Karpas-422 (cell line): ENCODE data around the gene ETV3. TPM values are rescaled to one million over a fixed set of nuclear protein-coding genes. Genes with fewer than 3 reads are reported as not detected.

Experiments
- DNase-seq: peaks from one replicate; pipeline ENCODE4 v3.0.0-alpha.2; 2015
- H2AFZ ChIP-seq: fragments of 200-600 bp; sonication (generic); 2 replicates; pipeline ENCODE4 v1.6.1; 2014; ENCODE audit warnings: antibody characterized with exemption, low read length, mixed read lengths
- H3K27ac ChIP-seq: fragments of 200-600 bp; sonication (generic); 2 replicates; pipeline ENCODE4 v1.5.1; 2014; ENCODE audit warnings: mild to moderate bottlenecking, low read length, moderate library complexity
- H3K27me3 ChIP-seq: fragments of 200-600 bp; sonication (generic); 2 replicates; pipeline ENCODE4 v1.6.1; 2014; ENCODE audit warnings: low read length, mixed read lengths
- H3K36me3 ChIP-seq: fragments of 200-600 bp; sonication (generic); 2 replicates; pipeline ENCODE4 v1.6.1; 2014; ENCODE audit warnings: low read length, mixed read lengths; ENCODE audit not compliant: insufficient read depth
- H3K4me1 ChIP-seq: fragments of 200-600 bp; sonication (generic); 2 replicates; pipeline ENCODE4 v1.6.1; 2014; ENCODE audit warnings: mild to moderate bottlenecking, low read length, mixed read lengths
- H3K4me2 ChIP-seq: fragments of 200-600 bp; sonication (generic); 2 replicates; pipeline ENCODE4 v1.6.1; 2014; ENCODE audit warnings: low read length, low read depth, mild to moderate bottlenecking; ENCODE audit not compliant: poor library complexity, severe bottlenecking
- H3K4me3 ChIP-seq: fragments of 200-600 bp; sonication (generic); 2 replicates; pipeline ENCODE4 v1.5.1; 2014; ENCODE audit warnings: mild to moderate bottlenecking, antibody characterized with exemption, low read length, mixed read lengths
- H3K79me2 ChIP-seq: fragments of 200-600 bp; sonication (generic); 2 replicates; pipeline ENCODE4 v1.6.1; 2014; ENCODE audit warnings: mild to moderate bottlenecking, low read length, mixed read lengths
- H3K9ac ChIP-seq: fragments of 200-600 bp; sonication (generic); 2 replicates; pipeline ENCODE4 v1.6.0; 2014; ENCODE audit warnings: low read length
- H3K9me2 ChIP-seq: fragments of 200-600 bp; sonication (generic), shearing (Covaris generic); replicated peaks from 2 replicates; pipeline ENCODE4 v1.6.0; 2014; ENCODE audit warnings: mild to moderate bottlenecking, low read length, moderate library complexity; ENCODE audit not compliant: insufficient read depth
- H3K9me3 ChIP-seq: fragments of 300-700, 200-600 bp; sonication (generic); 2 replicates; pipeline ENCODE4 v1.6.1; 2014; ENCODE audit warnings: low read length, mixed read lengths
- H4K20me1 ChIP-seq: fragments of 200-600 bp; sonication (generic); 2 replicates; pipeline ENCODE4 v1.6.1; 2014; ENCODE audit warnings: mild to moderate bottlenecking, antibody characterized with exemption, low read length, low read depth; ENCODE audit not compliant: insufficient read depth
- total RNA-seq: library from RNA; depleted of rRNA; stranded (reverse); fragments of >200 nt; shearing (Covaris generic); gene quantifications from 2 replicates; pipeline ENCODE4 v1.2.3, GENCODE V29; 2014; ENCODE audit warnings: low replicate concordance; rRNA removed

Gene ETV3
- total RNA-seq, 1 experiment from 2014 or later, result 12.3 TPM

DNA sequence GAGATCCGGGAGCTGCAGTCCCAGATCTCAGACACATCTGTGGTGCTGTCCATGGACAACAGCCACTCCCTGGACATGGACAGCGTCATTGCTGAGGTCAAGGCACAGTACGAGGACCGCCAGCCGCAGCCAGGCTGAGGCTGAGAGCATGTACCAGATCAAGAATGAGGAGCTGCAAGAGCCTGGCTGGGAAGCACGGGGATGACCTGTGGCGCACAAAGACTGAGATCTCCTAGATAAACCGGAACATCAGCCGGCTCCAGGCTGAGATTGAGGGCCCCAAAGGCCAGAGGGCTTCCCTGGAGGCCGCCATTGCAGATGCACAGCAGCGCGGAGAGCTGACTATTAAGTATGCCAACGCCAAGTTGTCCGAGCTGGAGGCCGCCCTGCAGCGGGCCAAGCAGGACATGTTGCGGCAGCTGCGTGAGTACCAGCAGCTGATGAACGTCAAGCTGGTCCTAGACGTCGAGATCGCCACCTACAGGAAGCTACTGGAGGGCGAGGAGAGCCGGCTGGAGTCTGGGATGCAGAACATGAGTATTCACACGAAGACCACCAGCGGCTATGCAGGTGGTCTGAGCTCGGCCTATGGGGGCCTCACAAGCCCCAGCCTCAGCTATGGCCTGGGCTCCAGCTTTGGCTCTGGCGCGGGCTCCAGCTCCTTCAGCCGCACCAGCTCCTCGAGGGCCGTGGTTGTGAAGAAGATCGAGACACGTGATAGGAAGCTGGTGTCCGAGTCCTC, 64.1 kb downstream of the ETV3 start:
- no peaks in the 10 kb centered on the region for H3K79me2 ChIP-seq
- no peaks in the 10 kb centered on the region for H3K27me3 ChIP-seq
- no peaks in the 10 kb centered on the region for H3K9me2 ChIP-seq
- 0 out of 2 replicates have a peak overlapping the region, but pooled peaks have one; percentile 75 for H2AFZ ChIP-seq
- H3K36me3 ChIP-seq, result no peaks in the 10 kb centered on the region
- no peaks in the 10 kb centered on the region for H3K4me1 ChIP-seq
- H3K9me3 ChIP-seq, result no peaks in the 10 kb centered on the region
- no peak overlapping the region for H3K4me2 ChIP-seq
- H4K20me1 ChIP-seq, result no peaks in the 10 kb centered on the region
- no peak overlapping the region for H3K27ac ChIP-seq
- H3K4me3 ChIP-seq, result no peak overlapping the region
- DNase-seq, result peak; percentile 77
- H3K9ac ChIP-seq, result no peak overlapping the region

Other genes with a start within 250 kb of the ETV3 start
- gene PEAR1, start 244.7 kb downstream of the ETV3 start, total RNA-seq, result 0.22 TPM in 1 of 2 replicates, not detected in the other
- not detected in 2 replicates for gene LRRC71, start 217.8 kb downstream of the ETV3 start, total RNA-seq
- gene ARHGEF11, start 92.7 kb downstream of the ETV3 start, total RNA-seq, result 0.11 and 0.14 TPM in 2 replicates
- not detected in 2 replicates for gene ETV3L, start 38.6 kb downstream of the ETV3 start, total RNA-seq